HepG2 (cell line): Measurements from ENCODE around the gene PPCDC. TPM values are rescaled to one million over a fixed set of nuclear protein-coding genes. Genes with fewer than 3 reads are reported as not detected.

Experiments used
- AGO2 ChIP-seq: fragments of 200-400 bp; formaldehyde crosslinking; optimal IDR thresholded peaks from 2 replicates; pipeline ENCODE3; 2017; ENCODE audit warnings: mild to moderate bottlenecking, low read depth, low read length, moderate library complexity
- ARHGAP35 ChIP-seq: sonication (generic); formaldehyde crosslinking; IDR thresholded peaks from 2 replicates; pipeline ENCODE4 v1.9.0; 2022; ENCODE audit warnings: mild to moderate bottlenecking, inconsistent platforms, moderate library complexity, missing genetic modification reagents, borderline replicate concordance
- BRF2 ChIP-seq: sonication (generic); formaldehyde crosslinking; IDR thresholded peaks from 2 replicates; pipeline ENCODE4 v1.8.1; 2022; ENCODE audit warnings: mild to moderate bottlenecking, missing genetic modification reagents
- CBX1 ChIP-seq: IDR thresholded peaks from one replicate; pipeline ENCODE4 v1.6.1; 2016; ENCODE audit warnings: antibody characterized with exemption, low read depth
- CREB1 ChIP-seq, 2 experiments: fragments of 450-650 bp in 1 of 2; IDR thresholded peaks; 2 replicates each; pipeline ENCODE4 v1.6.1; 2016 to 2017; ENCODE audit warnings: control low read depth in 1 of 2, mild to moderate bottlenecking in 1 of 2, missing compliant biosample characterization in 1 of 2, missing genetic modification characterization in 1 of 2
- EHMT2 ChIP-seq: fragments of 200-600 bp; sonication (generic); IDR thresholded peaks from 2 replicates; pipeline ENCODE4 v1.7.0; 2017; ENCODE audit warnings: antibody characterized with exemption, low read depth, low read length, borderline replicate concordance
- GABPB1 ChIP-seq: IDR thresholded peaks from 2 replicates; pipeline ENCODE4 v1.6.1; 2016; ENCODE audit warnings: mild to moderate bottlenecking, missing genetic modification reagents, moderate library complexity, missing compliant biosample characterization
- GLI4 ChIP-seq: sonication (generic); formaldehyde crosslinking; IDR thresholded peaks from 2 replicates; pipeline ENCODE4 v1.5.1; 2020; ENCODE audit warnings: missing genetic modification reagents, mild to moderate bottlenecking, moderate library complexity, borderline replicate concordance
- HOXD1 ChIP-seq: sonication (generic); formaldehyde crosslinking; IDR thresholded peaks from 2 replicates; pipeline ENCODE4 v1.5.0; 2020; ENCODE audit warnings: missing genetic modification reagents
- MEIS1 ChIP-seq: sonication (generic); formaldehyde crosslinking; IDR thresholded peaks from 2 replicates; pipeline ENCODE4 v1.9.0; 2021; ENCODE audit warnings: mild to moderate bottlenecking, missing genetic modification reagents, moderate library complexity, borderline replicate concordance
- MZF1 ChIP-seq: sonication (generic); formaldehyde crosslinking; IDR thresholded peaks from 2 replicates; pipeline ENCODE4 v1.8.1; 2023; ENCODE audit warnings: mild to moderate bottlenecking, missing genetic modification reagents, borderline replicate concordance
- PAF1 ChIP-seq: IDR thresholded peaks from 2 replicates; pipeline ENCODE4 v1.6.1; 2016; ENCODE audit warnings: missing genetic modification reagents, missing compliant biosample characterization
- RFX3 ChIP-seq: IDR thresholded peaks from 2 replicates; pipeline ENCODE4 v1.6.1; 2016; ENCODE audit warnings: missing biosample characterization, missing genetic modification reagents
- TBX3 ChIP-seq: fragments of 450-650 bp; IDR thresholded peaks from 2 replicates; pipeline ENCODE4 v1.6.1; 2017; ENCODE audit warnings: antibody characterized with exemption, mild to moderate bottlenecking, inconsistent platforms, borderline replicate concordance
- TGIF2 ChIP-seq: IDR thresholded peaks from 2 replicates; pipeline ENCODE4 v1.6.1; 2016; ENCODE audit warnings: control low read depth, missing compliant biosample characterization
- ZFP36L2 ChIP-seq: sonication (generic); formaldehyde crosslinking; IDR thresholded peaks from 2 replicates; pipeline ENCODE4 v1.4.0; 2020; ENCODE audit warnings: missing genetic modification reagents
- ZFYVE20 ChIP-seq: sonication (generic); formaldehyde crosslinking; IDR thresholded peaks from 2 replicates; pipeline ENCODE4 v1.8.0; 2023; ENCODE audit warnings: low read depth, mild to moderate bottlenecking, moderate library complexity, missing genetic modification reagents, borderline replicate concordance
- ZKSCAN8 ChIP-seq: IDR thresholded peaks from 2 replicates; pipeline ENCODE4 v1.6.1; 2016; ENCODE audit warnings: borderline replicate concordance, missing genetic modification reagents, missing compliant biosample characterization
- ZNF143 ChIP-seq: sonication (generic); formaldehyde crosslinking; IDR thresholded peaks from 2 replicates; pipeline ENCODE4 v1.4.0; 2020; ENCODE audit warnings: missing genetic modification reagents
- ZNF20 ChIP-seq: sonication (generic); formaldehyde crosslinking; IDR thresholded peaks from 2 replicates; pipeline ENCODE4 v1.4.0; 2020; ENCODE audit warnings: mild to moderate bottlenecking, moderate library complexity, missing genetic modification reagents
- ZNF569 ChIP-seq: sonication (generic); formaldehyde crosslinking; IDR thresholded peaks from 2 replicates; pipeline ENCODE4 v1.5.0; 2020; ENCODE audit warnings: mild to moderate bottlenecking, missing genetic modification reagents, moderate library complexity, borderline replicate concordance
- ZNF580 ChIP-seq: IDR thresholded peaks from 2 replicates; pipeline ENCODE4 v1.6.1; 2016; ENCODE audit warnings: low read depth, borderline replicate concordance
- ZNF703 ChIP-seq: sonication (generic); formaldehyde crosslinking; IDR thresholded peaks from 2 replicates; pipeline ENCODE4 v1.5.1; 2020; ENCODE audit warnings: missing genetic modification reagents, mild to moderate bottlenecking, moderate library complexity, borderline replicate concordance
- ZNF850 ChIP-seq: sonication (generic); formaldehyde crosslinking; conservative IDR thresholded peaks from 2 replicates; pipeline ENCODE4 v1.9.0; 2021; ENCODE audit warnings: mild to moderate bottlenecking, missing genetic modification reagents
- polyA plus RNA-seq, 8 experiments: library from polyadenylated mRNA; depleted of rRNA in 3 of 8; stranded (reverse) in 7 of 8; unstranded in 1 of 8; fragments of >200 nt; fragmentation: Illumina TruSeq in 4 of 8; extraction: Trizol in 4 of 8; gene quantifications; 2 replicates each; pipeline versions ENCODE4 v1.2.1 to v1.2.3, GENCODE V29; 2011 to 2016; ENCODE audit warnings: low read depth in 4 of 8, missing spikeins in 1 of 8, mixed read lengths in 1 of 8; ENCODE audit not compliant: insufficient read depth in 1 of 8
- total RNA-seq, 5 experiments: library from RNA; depleted of rRNA; stranded (reverse); fragments of >200 nt; fragmentation: Illumina TruSeq; extraction: Trizol; gene quantifications; 2 replicates each; pipeline ENCODE4 v1.2.3, GENCODE V29; 2016; ENCODE audit warnings: low read depth in 1 of 5
- TF ChIP-seq, protein P1 (sequence below): IDR thresholded peaks from 2 replicates; pipeline ENCODE4 v1.6.1; 2016; ENCODE audit warnings: low read depth, control low read depth
- TF ChIP-seq, protein P2 (sequence below): sonication (generic); formaldehyde crosslinking; conservative IDR thresholded peaks from 2 replicates; pipeline ENCODE4 v1.4.0; 2020; ENCODE audit warnings: mild to moderate bottlenecking, missing genetic modification reagents, moderate library complexity

PPCDC gene
- total and polyA plus RNA-seq, 2 of the 13 experiments (the other 11 are each of a cell fraction or from before 2014, with no cell fraction given) = 12.3 to 12.8 TPM

DNA sequence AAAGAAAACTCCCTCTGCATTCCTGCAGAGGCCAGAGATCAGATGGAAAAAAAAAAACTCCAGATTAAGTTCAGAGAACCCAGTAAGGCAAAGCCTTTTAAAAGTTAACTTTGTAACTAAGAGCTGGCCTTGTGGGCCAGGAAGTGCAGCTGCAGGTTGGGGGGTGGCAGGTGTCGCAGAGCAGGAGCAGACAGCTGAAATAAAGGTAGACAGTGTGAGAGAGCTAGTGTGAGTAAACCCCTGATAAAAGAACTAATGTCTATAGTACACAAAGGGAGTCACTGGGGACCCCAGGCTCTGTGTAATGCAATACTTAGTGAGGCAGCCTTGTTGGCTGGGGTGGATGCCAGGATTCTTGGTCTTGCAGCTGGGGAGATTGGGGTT lies 42.1 kb downstream of the PPCDC start (continued):
- TF ChIP-seq BRF2 (CRISPR knock-in tag) (no peak), MZF1 (CRISPR knock-in tag) (no peak), CBX1 (no peak), MEIS1 (CRISPR knock-in tag) (no peak), EHMT2 (no peak), GABPB1 (CRISPR knock-in tag) (no peak), HOXD1 (CRISPR knock-in tag) (no peak), ZNF850 (no peak), ZFP36L2 (CRISPR knock-in tag) (no peak), ARHGAP35 (CRISPR knock-in tag) (no peak), ZNF143 (CRISPR knock-in tag) (no peak), ZNF20 (CRISPR knock-in tag) (no peak), CREB1 (IDR thresholded peaks at IDR 0.05) (no peak), CREB1 (CRISPR knock-in tag; IDR thresholded peaks at IDR 0.05) (0 out of 2 replicates have a peak, but pooled peaks have one; percentile 18), GLI4 (CRISPR knock-in tag) (no peak), TBX3 (no peak), PAF1 (no peak), ZFYVE20 (CRISPR knock-in tag) (no peak), ZNF703 (CRISPR knock-in tag) (no peak), ZKSCAN8 (CRISPR knock-in tag) (no peak), AGO2 (no peak), TGIF2 (CRISPR knock-in tag) (no peak), ZNF569 (CRISPR knock-in tag) (no peak), ZNF580 (CRISPR knock-in tag) (no peak), RFX3 (CRISPR knock-in tag) (no peak)
- TF ChIP-seq, protein P1, sequence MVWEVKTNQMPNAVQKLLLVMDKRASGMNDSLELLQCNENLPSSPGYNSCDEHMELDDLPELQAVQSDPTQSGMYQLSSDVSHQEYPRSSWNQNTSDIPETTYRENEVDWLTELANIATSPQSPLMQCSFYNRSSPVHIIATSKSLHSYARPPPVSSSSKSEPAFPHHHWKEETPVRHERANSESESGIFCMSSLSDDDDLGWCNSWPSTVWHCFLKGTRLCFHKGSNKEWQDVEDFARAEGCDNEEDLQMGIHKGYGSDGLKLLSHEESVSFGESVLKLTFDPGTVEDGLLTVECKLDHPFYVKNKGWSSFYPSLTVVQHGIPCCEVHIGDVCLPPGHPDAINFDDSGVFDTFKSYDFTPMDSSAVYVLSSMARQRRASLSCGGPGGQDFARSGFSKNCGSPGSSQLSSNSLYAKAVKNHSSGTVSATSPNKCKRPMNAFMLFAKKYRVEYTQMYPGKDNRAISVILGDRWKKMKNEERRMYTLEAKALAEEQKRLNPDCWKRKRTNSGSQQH (CRISPR knock-in tag) = no peak
- TF ChIP-seq, protein P2, sequence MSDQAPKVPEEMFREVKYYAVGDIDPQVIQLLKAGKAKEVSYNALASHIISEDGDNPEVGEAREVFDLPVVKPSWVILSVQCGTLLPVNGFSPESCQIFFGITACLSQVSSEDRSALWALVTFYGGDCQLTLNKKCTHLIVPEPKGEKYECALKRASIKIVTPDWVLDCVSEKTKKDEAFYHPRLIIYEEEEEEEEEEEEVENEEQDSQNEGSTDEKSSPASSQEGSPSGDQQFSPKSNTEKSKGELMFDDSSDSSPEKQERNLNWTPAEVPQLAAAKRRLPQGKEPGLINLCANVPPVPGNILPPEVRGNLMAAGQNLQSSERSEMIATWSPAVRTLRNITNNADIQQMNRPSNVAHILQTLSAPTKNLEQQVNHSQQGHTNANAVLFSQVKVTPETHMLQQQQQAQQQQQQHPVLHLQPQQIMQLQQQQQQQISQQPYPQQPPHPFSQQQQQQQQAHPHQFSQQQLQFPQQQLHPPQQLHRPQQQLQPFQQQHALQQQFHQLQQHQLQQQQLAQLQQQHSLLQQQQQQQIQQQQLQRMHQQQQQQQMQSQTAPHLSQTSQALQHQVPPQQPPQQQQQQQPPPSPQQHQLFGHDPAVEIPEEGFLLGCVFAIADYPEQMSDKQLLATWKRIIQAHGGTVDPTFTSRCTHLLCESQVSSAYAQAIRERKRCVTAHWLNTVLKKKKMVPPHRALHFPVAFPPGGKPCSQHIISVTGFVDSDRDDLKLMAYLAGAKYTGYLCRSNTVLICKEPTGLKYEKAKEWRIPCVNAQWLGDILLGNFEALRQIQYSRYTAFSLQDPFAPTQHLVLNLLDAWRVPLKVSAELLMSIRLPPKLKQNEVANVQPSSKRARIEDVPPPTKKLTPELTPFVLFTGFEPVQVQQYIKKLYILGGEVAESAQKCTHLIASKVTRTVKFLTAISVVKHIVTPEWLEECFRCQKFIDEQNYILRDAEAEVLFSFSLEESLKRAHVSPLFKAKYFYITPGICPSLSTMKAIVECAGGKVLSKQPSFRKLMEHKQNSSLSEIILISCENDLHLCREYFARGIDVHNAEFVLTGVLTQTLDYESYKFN (CRISPR knock-in tag) = peak; percentile 83
